GM19035 (cell line): ENCODE data around the gene ZNF358.
A peak's percentile ranks its signal among the peaks of the same experiment; 100 is the strongest.
"Not testable (repeated sequence)": the region's sequence is repeated elsewhere in the genome, so short reads cannot be mapped to it uniquely, and the experiment has no call there.

Experiments used
- ATAC-seq: cut with Tn5 transposase; IDR thresholded peaks from one replicate; pipeline ENCODE4 v1.9.1; 2021; ENCODE audit not compliant: unreplicated experiment

ZNF358 gene

DNA sequence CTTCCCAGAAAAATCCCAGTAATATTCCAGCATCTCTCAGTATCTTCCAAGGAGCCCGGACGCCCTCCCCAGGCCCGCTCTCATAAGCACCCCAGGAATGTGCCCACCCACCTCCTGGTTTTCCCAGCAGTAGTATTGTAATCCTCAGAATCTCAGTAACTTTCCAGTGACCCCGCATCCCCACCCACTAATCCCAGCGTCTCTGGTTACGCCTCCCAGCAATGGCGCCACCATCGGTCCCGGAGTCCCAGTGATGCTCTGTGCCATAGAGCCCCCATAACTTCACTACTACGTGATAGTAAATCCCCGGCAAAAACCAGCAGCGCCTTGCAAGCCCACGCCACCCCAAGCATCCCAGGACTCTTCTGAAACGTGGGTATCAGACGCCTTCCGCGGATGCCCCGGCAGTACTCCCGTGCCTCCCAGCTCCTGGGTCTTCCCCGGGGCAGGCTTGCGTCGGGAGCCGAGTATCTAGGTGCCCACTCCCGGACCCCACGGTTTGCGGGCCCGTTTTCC, 18.7 kb downstream of the ZNF358 start:
- ATAC-seq, result peak; percentile 4

DNA sequence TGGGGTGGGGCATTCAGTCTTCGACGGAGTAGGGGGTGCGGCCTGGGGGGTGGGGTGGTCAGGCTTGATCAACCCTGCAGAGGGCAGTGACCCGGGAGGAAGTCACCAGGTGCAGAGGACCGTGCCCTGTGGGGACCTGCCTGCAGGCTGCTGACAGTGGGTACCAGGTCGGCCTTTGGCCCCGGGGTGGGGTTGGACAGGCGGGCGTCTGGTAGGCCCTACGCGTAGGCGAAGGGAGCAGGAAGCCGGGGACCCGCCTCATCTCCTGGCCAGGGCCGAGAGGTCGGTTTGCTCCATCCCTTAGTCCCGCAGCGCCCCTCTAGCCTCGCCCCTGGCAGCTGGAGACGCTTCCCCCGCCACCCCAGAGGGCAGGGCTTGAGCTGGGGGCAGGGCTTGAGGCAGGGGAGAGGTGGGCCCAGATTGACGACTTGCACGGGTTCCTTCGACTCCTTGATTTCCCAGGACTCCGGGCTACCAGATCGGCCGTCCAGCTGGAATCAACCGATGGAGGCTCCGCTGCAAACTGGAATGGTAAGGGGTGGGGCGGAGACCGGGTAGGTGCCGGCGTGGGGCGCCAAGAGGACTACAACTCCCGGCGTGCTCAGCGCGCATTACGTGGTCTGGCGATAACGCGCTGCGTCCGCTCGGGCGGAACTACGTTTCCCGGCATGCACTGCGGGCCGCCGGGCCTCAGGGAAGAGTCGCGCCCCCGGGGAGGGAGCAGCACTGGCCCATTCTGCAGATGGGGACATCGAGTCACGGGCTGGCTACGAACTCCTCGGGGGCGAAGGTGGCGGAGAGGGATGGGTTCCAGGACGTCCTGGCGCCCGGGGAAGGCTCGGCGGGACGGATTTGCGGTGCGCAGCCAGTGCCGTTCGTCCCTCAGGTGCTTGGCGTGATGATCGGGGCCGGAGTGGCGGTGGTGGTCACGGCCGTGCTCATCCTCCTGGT, 19.4 kb downstream of the ZNF358 start, which contains the start of gene PNPLA6:
TSS of gene PNPLA6 (plus strand) at position 671 of the 951 bp plus-strand sequence. CDS start at position 743, 72 bp downstream.
- ATAC-seq, result peak; percentile 82

DNA sequence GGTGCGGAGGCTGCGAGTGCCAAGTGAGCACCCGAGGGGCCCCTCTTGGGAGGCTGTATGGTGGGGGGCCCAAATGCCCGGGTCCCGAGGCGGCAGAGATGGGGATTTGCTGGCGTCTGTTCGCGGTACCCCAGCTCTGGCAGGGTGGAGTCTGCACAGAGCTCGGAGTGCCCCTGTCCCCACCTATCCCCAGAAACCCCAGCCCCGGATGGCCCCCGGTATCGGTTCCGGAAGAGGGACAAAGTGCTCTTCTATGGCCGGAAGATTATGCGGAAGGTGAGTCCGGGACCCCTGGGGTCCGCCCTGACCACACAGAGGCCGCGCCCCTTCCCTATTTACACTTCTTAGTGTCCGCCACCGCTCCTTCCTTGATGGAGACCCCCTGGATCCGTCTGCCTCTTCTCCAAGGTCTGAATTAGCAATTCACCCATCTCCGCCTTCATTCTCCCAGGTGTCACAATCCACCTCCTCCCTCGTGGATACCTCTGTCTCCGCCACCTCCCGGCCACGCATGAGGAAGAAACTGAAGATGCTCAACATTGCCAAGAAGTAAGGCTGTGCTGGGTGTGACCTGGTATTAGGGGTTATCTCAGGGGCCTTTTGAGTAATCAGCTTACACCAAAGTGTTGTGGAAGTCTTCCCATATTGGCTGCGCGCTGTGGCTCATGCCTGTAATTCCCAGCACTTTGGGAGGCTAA, 20.2 kb downstream of the ZNF358 start:
- no peak for ATAC-seq

DNA sequence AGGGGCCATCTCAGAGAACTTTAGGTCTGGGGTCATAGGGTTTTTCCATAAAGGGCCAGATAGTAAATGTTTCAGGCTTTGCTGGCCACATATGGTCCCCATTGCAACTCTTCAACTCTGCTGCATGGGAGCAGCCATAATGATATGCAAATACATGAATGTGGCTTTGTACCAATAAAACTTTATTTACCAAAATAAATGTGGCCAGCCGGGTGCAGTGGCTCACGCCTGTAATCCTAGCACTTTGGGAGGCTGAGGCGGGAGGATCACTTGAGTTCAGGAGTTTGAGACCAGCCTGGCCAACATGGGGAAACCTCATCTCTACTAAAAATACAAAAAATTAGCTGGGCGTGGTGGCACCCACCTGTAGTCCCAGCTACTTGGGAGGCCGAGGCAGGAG, 23.1 kb downstream of the ZNF358 start:
- not testable (repeated sequence) for ATAC-seq

DNA sequence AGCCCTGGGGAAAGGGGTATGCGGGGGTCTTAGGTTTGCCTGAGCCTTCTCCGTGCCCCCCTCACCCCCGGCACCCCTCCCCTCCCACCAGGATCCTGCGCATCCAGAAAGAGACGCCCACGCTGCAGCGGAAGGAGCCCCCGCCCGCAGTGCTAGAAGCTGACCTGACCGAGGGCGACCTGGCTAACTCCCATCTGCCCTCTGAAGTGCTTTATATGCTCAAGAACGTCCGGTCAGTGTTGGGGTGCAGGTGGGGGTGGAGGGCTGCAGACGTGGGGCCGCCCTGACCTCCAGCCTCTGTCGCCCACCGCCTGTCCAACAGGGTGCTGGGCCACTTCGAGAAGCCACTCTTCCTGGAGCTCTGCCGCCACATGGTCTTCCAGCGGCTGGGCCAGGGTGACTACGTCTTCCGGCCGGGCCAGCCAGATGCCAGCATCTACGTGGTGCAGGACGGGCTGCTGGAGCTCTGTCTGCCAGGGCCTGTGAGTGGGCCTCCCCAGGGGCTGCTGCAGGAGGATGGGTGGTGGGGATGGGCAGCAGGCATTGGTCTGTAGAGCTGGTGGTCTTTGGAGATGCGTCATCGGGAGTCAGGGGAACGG, 24.0 kb downstream of the ZNF358 start:
- no peak for ATAC-seq

DNA sequence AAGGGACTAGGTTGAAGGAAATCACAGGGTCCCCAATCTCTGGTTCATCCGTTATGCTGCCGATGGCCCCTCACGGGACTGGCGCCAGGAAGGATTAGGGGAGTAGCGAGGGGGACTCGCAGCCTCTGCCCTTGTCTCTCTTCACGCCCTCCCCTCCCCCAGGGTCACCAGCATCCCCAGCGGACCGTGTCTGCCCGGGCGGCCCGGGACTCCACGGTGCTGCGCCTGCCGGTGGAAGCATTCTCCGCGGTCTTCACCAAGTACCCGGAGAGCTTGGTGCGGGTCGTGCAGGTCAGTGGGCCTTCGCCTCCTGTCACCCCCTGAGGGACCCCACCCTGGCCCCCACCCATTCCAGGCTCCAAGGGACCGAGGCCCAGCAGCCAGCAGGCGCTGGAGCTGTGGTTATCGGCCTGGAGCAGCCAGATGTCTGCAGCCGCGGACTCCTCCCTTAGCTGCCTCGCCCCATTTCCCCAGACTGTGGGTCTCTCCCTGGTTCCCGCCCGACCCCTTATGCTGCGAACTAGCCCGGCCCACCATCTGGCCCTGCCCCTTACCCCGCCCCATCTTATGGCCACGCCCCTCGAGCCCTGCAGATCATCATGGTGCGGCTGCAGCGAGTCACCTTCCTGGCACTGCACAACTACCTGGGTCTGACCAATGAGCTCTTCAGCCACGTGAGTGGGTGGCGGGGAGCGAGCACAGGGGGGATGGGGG, 25.0 kb downstream of the ZNF358 start:
- ATAC-seq, result no peak

DNA sequence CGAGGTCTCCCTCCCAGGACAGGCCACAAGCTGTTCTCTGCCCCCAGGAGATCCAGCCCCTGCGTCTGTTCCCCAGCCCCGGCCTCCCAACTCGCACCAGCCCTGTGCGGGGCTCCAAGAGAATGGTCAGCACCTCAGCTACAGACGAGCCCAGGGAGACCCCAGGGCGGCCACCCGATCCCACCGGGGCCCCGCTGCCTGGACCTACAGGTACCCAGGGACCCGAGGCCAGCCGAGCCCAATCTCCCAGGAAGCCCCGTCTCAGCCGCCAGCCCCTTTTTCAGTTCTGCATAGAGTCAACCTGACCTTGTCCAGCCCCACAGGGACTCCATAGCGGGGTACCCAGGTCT, 25.5 kb downstream of the ZNF358 start:
- ATAC-seq, result no peak

DNA sequence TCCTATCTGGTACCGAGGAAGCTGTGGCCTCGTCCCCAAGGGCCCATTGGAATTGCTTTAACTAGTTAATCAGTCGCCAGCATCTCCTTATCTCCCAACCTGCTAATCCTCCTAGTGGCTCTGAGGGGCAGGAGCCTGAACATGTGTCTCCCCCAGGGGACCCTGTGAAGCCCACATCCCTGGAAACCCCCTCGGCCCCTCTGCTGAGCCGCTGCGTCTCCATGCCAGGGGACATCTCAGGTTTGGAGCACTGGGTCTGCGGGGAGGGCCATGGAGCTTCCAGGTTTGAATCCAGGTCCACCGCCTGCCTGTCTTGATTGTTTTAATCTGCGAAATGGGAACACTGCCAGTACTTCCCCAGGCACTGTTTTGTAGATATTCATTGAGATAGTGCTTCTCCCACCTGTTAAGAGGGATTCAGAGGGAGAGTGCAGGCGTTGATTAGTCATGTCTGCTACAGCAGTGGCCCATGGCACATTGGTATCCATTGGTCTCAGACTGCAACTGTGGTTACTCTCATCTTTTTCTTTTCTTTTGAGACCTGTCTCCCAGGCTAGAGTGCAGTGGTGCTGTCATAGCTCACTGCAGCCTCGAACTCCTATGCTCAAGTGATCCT, 26.0 kb downstream of the ZNF358 start:
- ATAC-seq, result no peak

DNA sequence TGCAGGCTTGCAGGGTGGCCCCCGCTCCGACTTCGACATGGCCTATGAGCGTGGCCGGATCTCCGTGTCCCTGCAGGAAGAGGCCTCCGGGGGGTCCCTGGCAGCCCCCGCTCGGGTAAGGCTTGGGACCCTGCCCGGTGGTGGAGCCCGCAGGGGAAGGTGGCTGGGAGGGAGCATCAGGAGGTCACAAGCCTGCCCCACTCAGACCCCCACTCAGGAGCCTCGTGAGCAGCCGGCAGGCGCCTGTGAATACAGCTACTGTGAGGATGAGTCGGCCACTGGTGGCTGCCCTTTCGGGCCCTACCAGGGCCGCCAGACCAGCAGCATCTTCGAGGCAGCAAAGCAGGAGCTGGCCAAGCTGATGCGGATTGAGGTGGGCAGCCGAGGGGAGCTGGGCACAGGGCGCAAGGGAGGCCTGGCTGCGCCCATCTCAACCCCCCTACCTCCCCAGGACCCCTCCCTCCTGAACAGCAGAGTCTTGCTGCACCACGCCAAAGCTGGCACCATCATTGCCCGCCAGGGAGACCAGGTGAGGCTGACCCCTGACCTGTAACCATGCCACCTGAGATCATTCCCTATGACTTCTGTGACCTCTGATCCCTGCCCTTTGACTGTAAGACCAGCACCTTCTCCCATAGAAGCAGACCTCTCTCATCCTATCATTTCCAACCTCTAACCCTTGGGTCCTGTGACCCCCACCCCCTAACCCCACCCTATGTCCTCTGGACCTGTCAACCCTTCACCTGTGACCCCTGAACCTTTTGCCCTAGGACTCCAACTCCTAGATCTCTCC, 26.8 kb downstream of the ZNF358 start:
- ATAC-seq, result no peak

DNA sequence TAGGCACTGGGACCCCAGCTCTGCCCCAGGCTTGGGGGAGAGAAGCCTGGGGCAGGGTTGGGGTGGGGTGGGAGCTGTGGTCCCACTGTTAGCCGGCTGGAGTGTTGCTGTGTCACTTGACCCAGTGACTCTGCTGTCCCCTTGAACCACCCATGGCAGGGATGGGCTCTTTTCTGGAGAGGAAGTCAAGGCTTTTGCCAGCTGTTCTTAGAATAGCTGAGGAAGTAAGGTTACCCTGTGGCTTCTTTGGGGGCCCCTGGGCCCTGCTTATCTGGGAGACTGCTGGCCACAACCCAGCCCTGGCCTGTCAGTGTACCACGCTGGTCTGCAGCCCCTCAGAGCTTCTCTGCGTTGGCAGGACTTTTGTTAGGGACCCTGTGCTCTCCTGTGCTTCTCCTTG, 28.7 kb downstream of the ZNF358 start:
- ATAC-seq, result no peak

DNA sequence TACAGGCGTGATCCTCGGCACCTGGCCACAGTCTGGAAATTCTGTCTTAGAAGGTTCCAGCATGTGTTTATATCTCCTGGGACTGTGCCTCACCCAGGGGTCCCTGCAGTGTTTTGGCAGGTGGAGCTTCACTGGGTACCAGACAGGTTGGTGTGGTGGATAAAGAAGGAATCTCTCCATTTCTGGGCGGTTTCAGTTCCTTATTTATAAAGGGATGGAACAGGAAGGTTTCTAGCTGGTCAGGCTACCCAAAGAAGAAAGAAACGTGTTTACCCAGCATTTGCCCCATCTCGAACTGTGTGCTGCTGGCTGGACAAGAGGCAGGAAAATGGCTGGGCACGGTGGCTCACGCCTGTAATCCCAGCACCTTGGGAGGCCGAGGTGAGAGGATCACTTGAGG, 29.4 kb downstream of the ZNF358 start:
- no peak for ATAC-seq

DNA sequence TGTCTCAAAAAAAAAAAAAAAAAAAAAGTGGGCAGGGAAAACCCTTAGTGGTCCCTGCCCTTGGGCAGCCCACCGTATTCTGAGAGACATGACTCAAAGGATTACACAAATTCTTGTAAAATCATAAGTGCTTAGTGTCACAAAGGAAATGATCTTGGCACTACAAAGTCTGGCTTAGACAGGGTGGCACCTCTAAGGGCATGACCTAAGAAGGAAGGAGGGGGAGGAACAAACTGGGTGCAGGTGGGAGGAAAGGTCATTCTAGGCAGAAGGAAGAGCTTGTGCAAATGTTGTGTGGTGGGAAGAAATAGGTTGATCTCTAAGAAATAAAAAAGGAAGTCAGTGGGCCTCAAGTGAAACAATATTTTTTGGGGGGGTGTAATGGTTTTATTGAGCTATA, 30.0 kb downstream of the ZNF358 start:
- ATAC-seq, result no peak

DNA sequence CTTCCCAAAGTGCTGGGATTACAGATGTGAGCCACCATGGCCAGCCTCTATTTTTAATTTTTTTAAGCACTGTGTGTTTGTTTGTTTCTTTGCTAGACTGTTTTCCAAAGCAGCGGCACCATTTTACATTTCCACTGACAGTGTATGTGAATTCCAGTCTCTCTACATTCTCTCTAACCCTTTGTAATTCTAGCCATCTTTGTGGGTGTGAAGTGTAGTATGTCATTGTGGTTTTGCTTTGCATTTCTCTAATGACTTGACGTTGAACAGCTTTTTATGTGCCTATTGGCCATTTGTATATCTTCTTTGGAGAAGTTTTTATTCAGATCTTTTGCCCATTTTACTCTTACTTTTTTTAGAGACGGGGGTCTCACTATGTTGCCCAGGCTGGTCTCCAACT, 31.3 kb downstream of the ZNF358 start:
- no peak for ATAC-seq

DNA sequence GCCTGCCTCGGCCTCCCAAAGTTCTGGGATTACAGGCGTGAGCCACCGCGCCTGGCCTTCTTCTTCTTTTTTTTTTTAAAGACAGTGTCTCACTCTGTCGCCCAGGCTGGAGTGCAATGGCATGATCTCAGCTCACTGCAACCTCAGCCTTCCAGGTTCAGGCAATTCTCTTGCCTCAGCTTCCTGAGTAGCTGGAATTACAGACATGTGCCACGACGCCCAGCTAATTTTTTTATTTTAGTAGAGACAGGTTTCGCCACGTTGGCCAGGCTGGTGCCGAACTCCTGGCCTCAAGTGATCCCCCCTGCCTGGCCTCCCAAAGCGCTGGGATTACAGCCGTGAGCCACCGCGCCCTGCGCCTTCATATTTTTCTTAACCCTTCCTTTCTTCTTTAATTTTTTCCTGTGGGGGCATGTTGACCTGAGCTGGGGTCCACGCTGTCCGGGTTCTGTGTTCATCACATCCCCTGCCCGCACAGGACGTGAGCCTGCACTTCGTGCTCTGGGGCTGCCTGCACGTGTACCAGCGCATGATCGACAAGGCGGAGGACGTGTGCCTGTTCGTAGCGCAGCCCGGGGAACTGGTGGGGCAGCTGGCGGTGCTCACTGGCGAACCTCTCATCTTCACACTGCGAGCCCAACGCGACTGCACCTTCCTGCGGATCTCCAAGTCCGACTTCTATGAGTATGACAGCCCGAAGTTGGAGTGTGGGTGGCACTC, 33.7 kb downstream of the ZNF358 start:
- no peak for ATAC-seq

DNA sequence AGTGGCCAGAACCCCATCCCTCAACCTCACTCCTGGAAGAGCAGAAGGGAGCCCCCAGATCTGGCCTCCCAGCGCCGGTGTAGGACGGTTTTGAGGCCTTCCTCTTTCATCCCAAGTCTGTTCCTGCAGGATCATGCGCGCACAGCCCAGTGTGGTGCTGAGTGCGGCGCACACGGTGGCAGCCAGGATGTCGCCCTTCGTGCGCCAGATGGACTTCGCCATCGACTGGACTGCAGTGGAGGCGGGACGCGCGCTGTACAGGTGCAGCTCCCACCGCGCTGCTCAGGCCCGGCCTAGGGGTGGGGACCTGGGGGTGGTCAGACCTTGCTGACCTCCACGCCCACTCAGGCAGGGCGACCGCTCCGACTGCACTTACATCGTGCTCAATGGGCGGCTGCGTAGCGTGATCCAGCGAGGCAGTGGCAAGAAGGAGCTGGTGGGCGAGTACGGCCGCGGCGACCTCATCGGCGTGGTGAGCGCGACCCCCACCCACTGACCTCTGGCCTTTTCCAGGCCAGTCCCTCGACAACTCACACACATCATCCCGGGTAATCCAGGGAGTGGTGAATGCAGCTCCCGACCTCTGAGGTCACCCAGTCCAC, 34.4 kb downstream of the ZNF358 start:
- ATAC-seq, result no peak

DNA sequence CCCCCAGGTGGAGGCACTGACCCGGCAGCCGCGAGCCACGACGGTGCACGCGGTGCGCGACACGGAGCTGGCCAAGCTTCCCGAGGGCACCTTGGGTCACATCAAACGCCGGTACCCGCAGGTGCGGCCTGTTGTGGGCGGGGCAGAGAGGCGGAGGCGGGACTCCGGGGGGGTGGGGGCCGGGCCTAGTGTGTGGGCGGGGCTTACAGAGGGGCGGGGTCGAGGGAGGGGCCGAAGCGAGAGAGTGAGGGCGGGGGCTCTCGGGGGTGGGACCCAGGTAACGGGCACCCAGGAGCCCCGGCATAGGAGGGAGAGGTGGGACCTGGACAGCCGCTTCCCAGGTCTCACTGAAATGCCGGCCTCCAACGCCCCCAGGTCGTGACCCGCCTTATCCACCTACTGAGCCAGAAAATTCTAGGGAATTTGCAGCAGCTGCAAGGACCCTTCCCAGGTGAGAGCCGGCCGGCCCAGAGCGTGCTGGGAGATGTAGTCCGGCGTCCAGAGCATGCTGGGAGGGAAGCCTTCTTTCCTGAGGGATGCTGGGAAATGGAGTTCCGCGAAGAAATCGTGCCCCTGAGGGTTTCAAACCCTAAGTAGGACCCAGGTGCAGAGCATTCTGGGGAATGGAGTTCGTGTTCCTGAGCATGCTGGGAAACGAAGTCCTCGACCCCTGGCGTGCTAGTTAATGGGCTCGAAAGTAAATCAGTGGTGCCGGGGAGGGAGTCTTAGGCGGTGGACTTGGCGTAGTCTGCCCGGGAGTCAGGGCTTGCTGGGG, 35.3 kb downstream of the ZNF358 start:
- ATAC-seq, result no peak

DNA sequence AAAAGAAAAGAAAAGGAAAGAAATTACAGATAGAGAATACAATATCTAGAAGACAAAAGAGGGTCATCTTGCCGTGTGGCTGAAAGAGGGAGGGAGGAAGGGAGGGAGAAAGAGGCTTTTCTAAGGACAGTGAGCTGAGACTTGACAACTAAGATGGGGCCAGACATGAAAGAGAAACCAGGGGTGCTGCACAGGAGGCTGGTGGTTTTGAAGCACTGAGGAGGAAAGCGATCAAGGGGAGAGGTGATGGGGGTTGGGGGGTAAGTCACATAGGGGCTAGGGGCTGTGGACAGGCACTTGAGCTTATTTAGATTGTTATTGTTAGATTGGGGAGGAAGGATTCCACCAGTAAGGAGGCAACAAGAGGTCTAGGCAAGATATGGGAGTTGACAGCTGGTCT, 36.9 kb downstream of the ZNF358 start:
- ATAC-seq, result no peak

DNA sequence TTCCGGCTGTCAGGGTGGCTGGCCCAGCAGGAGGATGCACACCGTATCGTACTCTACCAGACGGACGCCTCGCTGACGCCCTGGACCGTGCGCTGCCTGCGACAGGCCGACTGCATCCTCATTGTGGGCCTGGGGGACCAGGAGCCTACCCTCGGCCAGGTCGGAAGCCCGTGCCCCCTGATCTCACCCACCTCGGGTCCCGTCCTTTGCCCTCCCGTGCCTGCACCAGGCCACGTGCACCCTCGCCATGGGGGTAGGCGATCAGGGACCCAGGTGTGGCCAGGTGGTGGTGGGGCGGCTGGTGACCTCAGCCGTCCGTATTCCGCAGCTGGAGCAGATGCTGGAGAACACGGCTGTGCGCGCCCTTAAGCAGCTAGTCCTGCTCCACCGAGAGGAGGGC, 38.7 kb downstream of the ZNF358 start:
- no peak for ATAC-seq
